OCI-LY3 (cell line): ENCODE results near the gene CAV2.

Experiments used
- H2AFZ ChIP-seq: fragments of 200-600, 300-600 bp; shearing (Covaris generic); 2 replicates; pipeline ENCODE4 v1.6.0; 2014; ENCODE audit warnings: antibody characterized with exemption, low read depth, low read length
- H3K27ac ChIP-seq: fragments of 200-600, 300-600 bp; sonication (generic); 2 replicates; pipeline ENCODE4 v1.5.1; 2014; ENCODE audit warnings: mild to moderate bottlenecking, low read length, moderate library complexity, mixed read lengths
- H3K27me3 ChIP-seq: fragments of 200-600, 300-600 bp; sonication (generic); 2 replicates; pipeline ENCODE4 v1.6.1; 2014; ENCODE audit warnings: low read depth, low read length, mixed read lengths
- H3K36me3 ChIP-seq: fragments of 200-600, 300-600 bp; sonication (generic); replicated peaks from 2 replicates; pipeline ENCODE3; 2014; ENCODE audit warnings: low read depth, low read length, mixed read lengths
- H3K4me1 ChIP-seq: fragments of 300-600, 200-600 bp; sonication (generic); 2 replicates; pipeline ENCODE4 v1.6.1; 2014; ENCODE audit warnings: low read length, mixed read lengths
- H3K4me2 ChIP-seq: fragments of 200-600, 300-600 bp; sonication (generic); 2 replicates; pipeline ENCODE4 v1.6.1; 2014; ENCODE audit warnings: low read length, mixed read lengths
- H3K4me3 ChIP-seq: fragments of 300-600, 200-600 bp; sonication (generic); 2 replicates; pipeline ENCODE4 v1.5.1; 2014; ENCODE audit warnings: antibody characterized with exemption, mild to moderate bottlenecking, low read length, moderate library complexity
- H3K79me2 ChIP-seq: fragments of 300-600, 200-600 bp; shearing (Covaris generic); 2 replicates; pipeline ENCODE4 v1.6.1; 2014; ENCODE audit warnings: mild to moderate bottlenecking, low read length, mixed read lengths
- H3K9ac ChIP-seq: fragments of 300-600, 200-600 bp; shearing (Covaris generic); 2 replicates; pipeline ENCODE4 v1.6.0; 2014; ENCODE audit warnings: mild to moderate bottlenecking, low read length, moderate library complexity
- H3K9me3 ChIP-seq: fragments of 200-600, 300-600 bp; shearing (Covaris generic); 2 replicates; pipeline ENCODE4 v1.6.1; 2014; ENCODE audit warnings: low read length, mixed read lengths; ENCODE audit not compliant: insufficient read depth
- H4K20me1 ChIP-seq: fragments of 200-600, 300-600 bp; sonication (generic); 2 replicates; pipeline ENCODE4 v1.6.1; 2016; ENCODE audit warnings: low read length, mixed read lengths; ENCODE audit not compliant: insufficient read depth
- EZH2phosphoT487 ChIP-seq: fragments of 200-600 bp; shearing (Covaris generic); IDR thresholded peaks from 2 replicates; pipeline ENCODE4 v1.6.1; 2018; ENCODE audit warnings: antibody characterized with exemption, mixed run types, low read depth
- TF ChIP-seq, protein P1 (sequence below): fragments of 200-600, 300-600 bp; sonication (generic); IDR thresholded peaks from 2 replicates; pipeline ENCODE4 v1.5.1; 2014; ENCODE audit warnings: antibody characterized with exemption, low read length, low read depth

Gene CAV2

DNA sequence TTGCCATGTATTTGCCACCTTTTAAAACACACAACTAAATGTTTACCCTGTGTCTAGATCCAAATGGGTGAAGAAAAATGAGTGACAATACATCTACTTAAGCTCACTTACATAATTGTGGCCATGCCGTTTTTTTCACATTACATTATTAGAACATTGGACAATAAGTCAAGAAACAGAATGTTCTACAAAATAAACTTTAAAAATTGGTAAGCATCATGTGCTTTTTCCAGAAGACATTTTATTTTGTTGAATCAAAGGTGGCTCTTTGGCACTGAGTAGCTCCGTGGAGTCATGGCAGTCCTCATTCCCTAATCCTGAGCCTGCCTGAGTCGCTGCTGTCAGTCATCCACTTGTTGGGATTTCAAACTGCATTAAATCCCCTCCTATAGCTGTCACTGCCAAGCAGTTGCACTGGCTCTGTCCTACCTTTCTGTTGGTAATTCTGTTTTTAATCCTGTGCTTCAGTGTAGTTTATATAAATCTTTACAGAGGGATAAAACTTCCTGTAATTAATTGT lies 57.6 kb downstream of the CAV2 start:
- Histone ChIP-seq H3K4me3 (no peak overlapping the region), H2AFZ (no peak overlapping the region), H3K9me3 (no peaks in the 10 kb centered on the region), H3K36me3 (peaks cover 24% of the 10 kb centered on the region), H3K27ac (no peak overlapping the region), H3K9ac (no peak overlapping the region), H3K27me3 (no peaks in the 10 kb centered on the region), H4K20me1 (no peaks in the 10 kb centered on the region), H3K4me1 (peaks cover 6% of the 10 kb centered on the region), H3K79me2 (no peaks in the 10 kb centered on the region), H3K4me2 (no peak overlapping the region)
- TF ChIP-seq, protein P1, sequence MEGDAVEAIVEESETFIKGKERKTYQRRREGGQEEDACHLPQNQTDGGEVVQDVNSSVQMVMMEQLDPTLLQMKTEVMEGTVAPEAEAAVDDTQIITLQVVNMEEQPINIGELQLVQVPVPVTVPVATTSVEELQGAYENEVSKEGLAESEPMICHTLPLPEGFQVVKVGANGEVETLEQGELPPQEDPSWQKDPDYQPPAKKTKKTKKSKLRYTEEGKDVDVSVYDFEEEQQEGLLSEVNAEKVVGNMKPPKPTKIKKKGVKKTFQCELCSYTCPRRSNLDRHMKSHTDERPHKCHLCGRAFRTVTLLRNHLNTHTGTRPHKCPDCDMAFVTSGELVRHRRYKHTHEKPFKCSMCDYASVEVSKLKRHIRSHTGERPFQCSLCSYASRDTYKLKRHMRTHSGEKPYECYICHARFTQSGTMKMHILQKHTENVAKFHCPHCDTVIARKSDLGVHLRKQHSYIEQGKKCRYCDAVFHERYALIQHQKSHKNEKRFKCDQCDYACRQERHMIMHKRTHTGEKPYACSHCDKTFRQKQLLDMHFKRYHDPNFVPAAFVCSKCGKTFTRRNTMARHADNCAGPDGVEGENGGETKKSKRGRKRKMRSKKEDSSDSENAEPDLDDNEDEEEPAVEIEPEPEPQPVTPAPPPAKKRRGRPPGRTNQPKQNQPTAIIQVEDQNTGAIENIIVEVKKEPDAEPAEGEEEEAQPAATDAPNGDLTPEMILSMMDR = no peak
- TF ChIP-seq EZH2phosphoT487 = no peak

DNA sequence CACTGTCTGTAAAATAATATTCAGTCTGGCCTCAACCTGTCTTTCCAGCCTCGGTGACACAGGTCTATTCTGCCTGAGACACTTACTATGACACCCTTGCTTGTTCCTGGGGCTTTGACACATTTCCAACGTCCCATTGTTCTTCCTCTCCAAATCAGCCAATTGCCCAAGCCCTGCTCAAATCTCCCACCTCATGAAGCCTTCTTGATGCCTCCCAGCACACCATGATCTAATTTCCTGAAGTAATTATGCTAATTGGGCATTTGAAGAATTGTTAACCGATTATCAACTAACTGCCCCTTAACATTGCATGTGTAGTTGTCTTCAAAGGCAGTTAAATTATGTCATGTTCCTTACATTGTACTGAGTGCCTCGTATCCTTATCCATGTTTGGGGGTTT lies 58.4 kb downstream of the CAV2 start:
- Histone ChIP-seq H3K27ac (no peak overlapping the region), H2AFZ (no peak overlapping the region), H3K4me2 (no peak overlapping the region), H3K9ac (no peak overlapping the region), H3K9me3 (no peaks in the 10 kb centered on the region), H3K4me1 (no peaks in the 10 kb centered on the region; the same call in 1 of the 2 replicates), H3K36me3 (peaks cover 16% of the 10 kb centered on the region), H3K27me3 (no peaks in the 10 kb centered on the region), H3K4me3 (no peak overlapping the region), H3K79me2 (no peaks in the 10 kb centered on the region), H4K20me1 (no peaks in the 10 kb centered on the region)
- TF ChIP-seq, protein P1 = no peak
- TF ChIP-seq EZH2phosphoT487 = no peak
